ENCODE measurements around the gene APOC3.

The APOC3 gene

GRCh38 chr11:116881143-116881542, 51.4 kb downstream of the APOC3 start:
- DNase-seq: no peak

GRCh38 chr11:116882386-116882785, 52.7 kb downstream of the APOC3 start:
- no peak for DNase-seq

All from NCI-H1092 treated with DMSO at 0.1 percent for 48 hours (cell line).